HepG2 (cell line): ENCODE data around the gene HAGHL. TPM values are rescaled to one million over a fixed set of nuclear protein-coding genes. Genes with fewer than 3 reads are reported as not detected.

Experiments used
- BRD4 ChIP-seq: sonication (generic); formaldehyde crosslinking; IDR thresholded peaks from 2 replicates; pipeline ENCODE4 v1.4.0; 2020; ENCODE audit warnings: missing genetic modification reagents
- DNMT1 ChIP-seq: sonication (generic); formaldehyde crosslinking; IDR thresholded peaks from 2 replicates; pipeline ENCODE4 v1.5.1; 2020; ENCODE audit warnings: mild to moderate bottlenecking, missing genetic modification reagents
- GPN1 ChIP-seq: sonication (generic); formaldehyde crosslinking; IDR thresholded peaks from 2 replicates; pipeline ENCODE4 v1.5.1; 2020; ENCODE audit warnings: missing genetic modification reagents, borderline replicate concordance
- HNF4G ChIP-seq, 2 experiments: sonication (generic) in 1 of 2; formaldehyde crosslinking in 1 of 2; IDR thresholded peaks; 2 replicates each; pipeline versions ENCODE4 v1.4.0 to v1.6.1; 2011 to 2020; ENCODE audit warnings: borderline replicate concordance in 2 of 2, low read depth in 2 of 2, mild to moderate bottlenecking in 2 of 2, low read length in 1 of 2, missing genetic modification reagents in 1 of 2, moderate library complexity in 1 of 2
- KAT7 ChIP-seq: IDR thresholded peaks from 2 replicates; pipeline ENCODE4 v1.6.1; 2018; ENCODE audit warnings: borderline replicate concordance, missing compliant biosample characterization
- LCORL ChIP-seq, 2 experiments: fragments of 450-650 bp in 1 of 2; sonication (generic) in 1 of 2; formaldehyde crosslinking in 1 of 2; IDR thresholded peaks; 2 replicates each; pipeline versions ENCODE4 v1.5.0 to v1.6.1; 2017 to 2020; ENCODE audit warnings: antibody characterized with exemption in 1 of 2, missing genetic modification reagents in 1 of 2
- MTF2 ChIP-seq: sonication (generic); formaldehyde crosslinking; IDR thresholded peaks from 2 replicates; pipeline ENCODE4 v1.5.0; 2020; ENCODE audit warnings: missing genetic modification reagents, borderline replicate concordance
- NR2F1 ChIP-seq, 2 experiments: fragments of 450-650 bp in 1 of 2; formaldehyde crosslinking in 1 of 2; IDR thresholded peaks; 2 replicates each; pipeline versions ENCODE4 v1.5.0 to v1.6.1; 2016 to 2020; ENCODE audit warnings: mild to moderate bottlenecking in 1 of 2, missing compliant biosample characterization in 1 of 2, missing genetic modification reagents in 1 of 2, moderate library complexity in 1 of 2
- PCBP1 ChIP-seq: fragments of 200-400 bp; formaldehyde crosslinking; IDR thresholded peaks from 2 replicates; pipeline ENCODE4 v1.6.1; 2017; ENCODE audit warnings: mild to moderate bottlenecking, low read depth, low read length, borderline replicate concordance
- REL ChIP-seq: sonication (generic); formaldehyde crosslinking; conservative IDR thresholded peaks from 2 replicates; pipeline ENCODE4 v1.8.0; 2022; ENCODE audit warnings: mild to moderate bottlenecking, missing genetic modification reagents, moderate library complexity
- RELA ChIP-seq: sonication (generic); formaldehyde crosslinking; IDR thresholded peaks from 2 replicates; pipeline ENCODE4 v1.4.0; 2020; ENCODE audit warnings: missing genetic modification reagents
- SAP130 ChIP-seq: IDR thresholded peaks from 2 replicates; pipeline ENCODE4 v1.6.1; 2016; ENCODE audit warnings: low read depth
- ZC3H4 ChIP-seq: sonication (generic); formaldehyde crosslinking; IDR thresholded peaks from 2 replicates; pipeline ENCODE4 v1.4.0; 2020; ENCODE audit warnings: missing genetic modification reagents, borderline replicate concordance
- ZKSCAN5 ChIP-seq: sonication (generic); formaldehyde crosslinking; IDR thresholded peaks from 2 replicates; pipeline ENCODE4 v1.5.1; 2020; ENCODE audit warnings: mild to moderate bottlenecking, missing genetic modification reagents
- ZNF569 ChIP-seq: sonication (generic); formaldehyde crosslinking; IDR thresholded peaks from 2 replicates; pipeline ENCODE4 v1.5.0; 2020; ENCODE audit warnings: mild to moderate bottlenecking, missing genetic modification reagents, moderate library complexity, borderline replicate concordance
- ZNF773 ChIP-seq: sonication (generic); formaldehyde crosslinking; IDR thresholded peaks from 2 replicates; pipeline ENCODE4 v1.4.0; 2020; ENCODE audit warnings: missing genetic modification reagents, borderline replicate concordance
- ZNF788 ChIP-seq: sonication (generic); formaldehyde crosslinking; IDR thresholded peaks from 2 replicates; pipeline ENCODE4 v1.5.0; 2020; ENCODE audit warnings: mild to moderate bottlenecking, missing genetic modification reagents, borderline replicate concordance
- ZNF891 ChIP-seq: sonication (generic); formaldehyde crosslinking; IDR thresholded peaks from 2 replicates; pipeline ENCODE4 v1.5.0; 2020; ENCODE audit warnings: mild to moderate bottlenecking, missing genetic modification reagents
- ZSCAN31 ChIP-seq: sonication (generic); formaldehyde crosslinking; IDR thresholded peaks from 2 replicates; pipeline ENCODE4 v1.5.0; 2020; ENCODE audit warnings: low read depth, mild to moderate bottlenecking, missing genetic modification reagents
- polyA plus RNA-seq, 8 experiments: library from polyadenylated mRNA; depleted of rRNA in 3 of 8; stranded (reverse) in 7 of 8; unstranded in 1 of 8; fragments of >200 nt; fragmentation: Illumina TruSeq in 4 of 8; extraction: Trizol in 4 of 8; gene quantifications; 2 replicates each; pipeline versions ENCODE4 v1.2.1 to v1.2.3, GENCODE V29; 2011 to 2016; ENCODE audit warnings: low read depth in 4 of 8, missing spikeins in 1 of 8, mixed read lengths in 1 of 8; ENCODE audit not compliant: insufficient read depth in 1 of 8
- total RNA-seq, 5 experiments: library from RNA; depleted of rRNA; stranded (reverse); fragments of >200 nt; fragmentation: Illumina TruSeq; extraction: Trizol; gene quantifications; 2 replicates each; pipeline ENCODE4 v1.2.3, GENCODE V29; 2016; ENCODE audit warnings: low read depth in 1 of 5
- TF ChIP-seq, protein P1 (sequence below): IDR thresholded peaks from 2 replicates; pipeline ENCODE4 v1.6.1; 2016; ENCODE audit warnings: mild to moderate bottlenecking
- TF ChIP-seq, protein P2 (sequence below): sonication (generic); formaldehyde crosslinking; IDR thresholded peaks from 2 replicates; pipeline ENCODE4; 2020; ENCODE audit warnings: missing genetic modification reagents, mild to moderate bottlenecking, borderline replicate concordance
- TF ChIP-seq, protein P3 (sequence below): sonication (generic); formaldehyde crosslinking; IDR thresholded peaks from 2 replicates; pipeline ENCODE4 v1.5.1; 2020; ENCODE audit warnings: mild to moderate bottlenecking, missing genetic modification reagents, moderate library complexity

HAGHL gene
- total and polyA plus RNA-seq, 2 of the 13 experiments (the other 11 are each of a cell fraction or from before 2014, with no cell fraction given): 3.4 to 8.4 TPM

DNA sequence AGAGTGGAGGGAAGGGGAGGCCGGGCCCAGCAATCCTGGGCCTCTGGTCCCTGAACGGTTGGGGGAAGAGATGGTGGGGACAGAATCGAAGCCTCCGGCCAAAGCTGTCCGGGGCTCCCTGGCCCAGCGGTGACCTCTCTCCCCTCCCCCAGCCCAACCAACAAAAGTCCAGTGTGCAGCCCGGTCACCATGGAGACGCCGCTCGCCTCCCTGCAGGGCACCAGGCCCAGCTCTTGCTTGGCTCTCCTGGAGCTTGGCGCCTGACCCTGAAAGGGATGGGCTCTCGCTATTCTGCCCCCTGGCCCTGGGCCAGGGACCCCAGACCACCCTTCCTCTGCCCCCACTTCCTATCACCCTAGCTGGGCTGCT, 10.7 kb upstream of the HAGHL start (continued):
- TF ChIP-seq PCBP1 (0 out of 2 replicates have a peak, but pooled peaks have one; percentile 79), RELA (CRISPR knock-in tag) (no peak), ZC3H4 (no peak), BRD4 (no peak), LCORL (IDR thresholded peaks at IDR 0.05) (no peak), LCORL (CRISPR knock-in tag; IDR thresholded peaks at IDR 0.05) (no peak), REL (CRISPR knock-in tag) (no peak), SAP130 (CRISPR knock-in tag) (peak; percentile 58; the same call in 1 of the 2 replicates), MTF2 (CRISPR knock-in tag) (no peak), ZKSCAN5 (no peak), ZNF788 (CRISPR knock-in tag) (no peak), DNMT1 (CRISPR knock-in tag) (no peak), ZNF773 (no peak), KAT7 (no peak), ZSCAN31 (CRISPR knock-in tag) (0 out of 2 replicates have a peak, but pooled peaks have one; percentile 7), ZNF891 (CRISPR knock-in tag) (0 out of 2 replicates have a peak, but pooled peaks have one; percentile 2), NR2F1 (CRISPR knock-in tag; IDR thresholded peaks at IDR 0.05) (0 out of 4 replicates have a peak, but pooled peaks have one; percentile 13 to 24), HNF4G (IDR thresholded peaks at IDR 0.05; ENCODE audit: borderline replicate concordance, low read depth, low read length) (peak; percentile 8; the same call in 1 of the 2 replicates), HNF4G (CRISPR knock-in tag; IDR thresholded peaks at IDR 0.05; ENCODE audit: borderline replicate concordance, low read depth) (no peak), ZNF569 (CRISPR knock-in tag) (no peak), GPN1 (no peak)
- TF ChIP-seq, protein P1, sequence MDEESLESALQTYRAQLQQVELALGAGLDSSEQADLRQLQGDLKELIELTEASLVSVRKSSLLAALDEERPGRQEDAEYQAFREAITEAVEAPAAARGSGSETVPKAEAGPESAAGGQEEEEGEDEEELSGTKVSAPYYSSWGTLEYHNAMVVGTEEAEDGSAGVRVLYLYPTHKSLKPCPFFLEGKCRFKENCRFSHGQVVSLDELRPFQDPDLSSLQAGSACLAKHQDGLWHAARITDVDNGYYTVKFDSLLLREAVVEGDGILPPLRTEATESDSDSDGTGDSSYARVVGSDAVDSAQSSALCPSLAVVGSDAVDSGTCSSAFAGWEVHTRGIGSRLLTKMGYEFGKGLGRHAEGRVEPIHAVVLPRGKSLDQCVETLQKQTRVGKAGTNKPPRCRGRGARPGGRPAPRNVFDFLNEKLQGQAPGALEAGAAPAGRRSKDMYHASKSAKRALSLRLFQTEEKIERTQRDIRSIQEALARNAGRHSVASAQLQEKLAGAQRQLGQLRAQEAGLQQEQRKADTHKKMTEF (CRISPR knock-in tag): 0 out of 2 replicates have a peak, but pooled peaks have one; percentile 33
- TF ChIP-seq, protein P2, sequence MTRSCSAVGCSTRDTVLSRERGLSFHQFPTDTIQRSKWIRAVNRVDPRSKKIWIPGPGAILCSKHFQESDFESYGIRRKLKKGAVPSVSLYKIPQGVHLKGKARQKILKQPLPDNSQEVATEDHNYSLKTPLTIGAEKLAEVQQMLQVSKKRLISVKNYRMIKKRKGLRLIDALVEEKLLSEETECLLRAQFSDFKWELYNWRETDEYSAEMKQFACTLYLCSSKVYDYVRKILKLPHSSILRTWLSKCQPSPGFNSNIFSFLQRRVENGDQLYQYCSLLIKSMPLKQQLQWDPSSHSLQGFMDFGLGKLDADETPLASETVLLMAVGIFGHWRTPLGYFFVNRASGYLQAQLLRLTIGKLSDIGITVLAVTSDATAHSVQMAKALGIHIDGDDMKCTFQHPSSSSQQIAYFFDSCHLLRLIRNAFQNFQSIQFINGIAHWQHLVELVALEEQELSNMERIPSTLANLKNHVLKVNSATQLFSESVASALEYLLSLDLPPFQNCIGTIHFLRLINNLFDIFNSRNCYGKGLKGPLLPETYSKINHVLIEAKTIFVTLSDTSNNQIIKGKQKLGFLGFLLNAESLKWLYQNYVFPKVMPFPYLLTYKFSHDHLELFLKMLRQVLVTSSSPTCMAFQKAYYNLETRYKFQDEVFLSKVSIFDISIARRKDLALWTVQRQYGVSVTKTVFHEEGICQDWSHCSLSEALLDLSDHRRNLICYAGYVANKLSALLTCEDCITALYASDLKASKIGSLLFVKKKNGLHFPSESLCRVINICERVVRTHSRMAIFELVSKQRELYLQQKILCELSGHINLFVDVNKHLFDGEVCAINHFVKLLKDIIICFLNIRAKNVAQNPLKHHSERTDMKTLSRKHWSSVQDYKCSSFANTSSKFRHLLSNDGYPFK (CRISPR knock-in tag): 0 out of 2 replicates have a peak, but pooled peaks have one; percentile 41
- TF ChIP-seq, protein P3, sequence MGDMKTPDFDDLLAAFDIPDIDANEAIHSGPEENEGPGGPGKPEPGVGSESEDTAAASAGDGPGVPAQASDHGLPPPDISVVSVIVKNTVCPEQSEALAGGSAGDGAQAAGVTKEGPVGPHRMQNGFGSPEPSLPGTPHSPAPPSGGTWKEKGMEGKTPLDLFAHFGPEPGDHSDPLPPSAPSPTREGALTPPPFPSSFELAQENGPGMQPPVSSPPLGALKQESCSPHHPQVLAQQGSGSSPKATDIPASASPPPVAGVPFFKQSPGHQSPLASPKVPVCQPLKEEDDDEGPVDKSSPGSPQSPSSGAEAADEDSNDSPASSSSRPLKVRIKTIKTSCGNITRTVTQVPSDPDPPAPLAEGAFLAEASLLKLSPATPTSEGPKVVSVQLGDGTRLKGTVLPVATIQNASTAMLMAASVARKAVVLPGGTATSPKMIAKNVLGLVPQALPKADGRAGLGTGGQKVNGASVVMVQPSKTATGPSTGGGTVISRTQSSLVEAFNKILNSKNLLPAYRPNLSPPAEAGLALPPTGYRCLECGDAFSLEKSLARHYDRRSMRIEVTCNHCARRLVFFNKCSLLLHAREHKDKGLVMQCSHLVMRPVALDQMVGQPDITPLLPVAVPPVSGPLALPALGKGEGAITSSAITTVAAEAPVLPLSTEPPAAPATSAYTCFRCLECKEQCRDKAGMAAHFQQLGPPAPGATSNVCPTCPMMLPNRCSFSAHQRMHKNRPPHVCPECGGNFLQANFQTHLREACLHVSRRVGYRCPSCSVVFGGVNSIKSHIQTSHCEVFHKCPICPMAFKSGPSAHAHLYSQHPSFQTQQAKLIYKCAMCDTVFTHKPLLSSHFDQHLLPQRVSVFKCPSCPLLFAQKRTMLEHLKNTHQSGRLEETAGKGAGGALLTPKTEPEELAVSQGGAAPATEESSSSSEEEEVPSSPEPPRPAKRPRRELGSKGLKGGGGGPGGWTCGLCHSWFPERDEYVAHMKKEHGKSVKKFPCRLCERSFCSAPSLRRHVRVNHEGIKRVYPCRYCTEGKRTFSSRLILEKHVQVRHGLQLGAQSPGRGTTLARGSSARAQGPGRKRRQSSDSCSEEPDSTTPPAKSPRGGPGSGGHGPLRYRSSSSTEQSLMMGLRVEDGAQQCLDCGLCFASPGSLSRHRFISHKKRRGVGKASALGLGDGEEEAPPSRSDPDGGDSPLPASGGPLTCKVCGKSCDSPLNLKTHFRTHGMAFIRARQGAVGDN (CRISPR knock-in tag): peak; percentile 8; the same call in 1 of the 2 replicates
